HK-2 (cell line): Measurements from ENCODE around the gene ZNF681.
"Not testable (repeated sequence)": the region's sequence is repeated elsewhere in the genome, so short reads cannot be mapped to it uniquely, and the experiment has no call there.

Source experiments
- DNase-seq: peaks from one replicate; pipeline ENCODE4 v3.0.0-alpha.2; 2018; ENCODE audit not compliant: unreplicated experiment

The ZNF681 gene

DNA sequence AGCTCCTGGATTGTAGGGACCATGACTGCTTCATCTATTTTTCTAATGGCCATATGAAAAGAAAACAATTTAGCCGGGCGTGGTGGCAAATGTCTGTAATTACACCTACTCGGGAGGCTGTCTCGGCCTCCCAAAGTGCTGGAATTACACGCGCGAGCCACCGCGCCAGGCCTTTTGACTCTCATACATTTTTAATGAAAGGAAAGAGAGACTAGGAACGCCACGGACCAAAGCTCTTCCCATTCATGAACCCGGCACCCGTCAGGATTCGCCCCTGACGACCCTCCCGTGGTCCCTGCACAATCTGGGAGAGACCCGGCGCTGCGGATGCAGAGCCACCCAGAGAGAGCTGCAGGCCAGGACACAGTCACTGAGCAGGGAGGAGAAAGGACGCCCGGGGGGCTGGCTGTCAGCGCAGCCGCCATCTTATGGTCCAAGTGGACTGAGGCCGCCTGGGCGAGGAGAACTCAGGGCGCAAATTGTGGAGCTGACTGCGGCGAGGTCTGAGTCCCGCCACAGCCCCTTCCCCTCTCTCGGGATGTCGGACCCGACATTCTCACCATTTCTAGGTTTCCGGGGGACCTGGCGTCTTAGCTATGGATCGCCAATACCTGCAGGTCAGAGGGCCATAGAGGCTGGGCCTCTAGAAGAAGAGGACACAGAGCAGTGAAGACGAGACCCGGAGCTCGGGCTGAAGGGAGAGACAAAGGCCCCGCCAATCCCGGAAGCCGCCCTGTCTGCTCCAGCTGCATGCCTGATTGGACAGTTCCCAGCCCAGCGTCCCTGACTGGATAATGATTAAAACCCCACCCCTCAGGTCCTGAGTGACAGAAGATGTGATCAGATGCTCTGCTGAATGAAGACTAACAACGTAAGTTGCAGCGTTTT lies at the start of gene ZNF681:
Gene ZNF681, minus strand, starts transcription at position 705 of the 888 bp plus-strand sequence. Its CDS starts 142 bp downstream, at position 563.
- peak; percentile 92 for DNase-seq

DNA sequence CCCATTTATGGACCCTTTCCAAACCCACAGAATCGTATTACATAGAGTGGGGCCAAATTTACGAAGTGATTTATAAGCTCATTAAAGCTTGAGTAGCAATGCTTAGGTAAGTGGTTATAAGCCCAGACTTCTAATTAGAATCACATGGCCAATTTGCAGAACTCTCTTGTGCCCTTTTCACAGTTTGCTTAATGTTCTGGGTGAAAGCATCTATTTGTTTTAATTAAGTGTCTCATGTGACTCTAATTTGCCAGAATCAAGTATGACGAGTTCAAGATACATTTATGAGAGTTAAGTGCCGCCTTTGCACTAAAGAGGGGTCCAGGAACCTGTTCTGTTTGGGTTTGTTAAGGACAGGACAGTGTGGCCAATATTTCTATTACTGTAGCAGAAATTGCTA lies 46.0 kb upstream of the ZNF681 start:
- DNase-seq: no peak

DNA sequence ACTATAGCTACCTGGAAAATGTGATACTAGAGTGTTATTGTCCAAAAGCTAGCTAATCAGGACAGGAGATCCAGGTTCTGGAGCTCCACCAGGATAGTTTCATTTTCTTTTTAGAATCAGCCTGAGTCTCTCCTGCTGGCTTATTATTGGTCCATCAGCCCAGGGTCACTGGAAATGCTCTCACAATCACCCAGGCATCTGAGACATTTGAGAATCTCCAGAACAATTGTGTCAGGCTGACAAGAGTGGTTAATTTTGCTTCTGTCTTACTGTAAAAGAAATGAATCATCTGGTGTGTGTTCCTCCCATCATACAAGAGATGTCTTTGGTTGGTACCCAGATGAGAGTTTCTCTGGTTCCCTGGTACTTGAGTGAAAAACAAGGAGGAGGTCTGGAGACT lies 43.6 kb upstream of the ZNF681 start:
- DNase-seq: no peak

DNA sequence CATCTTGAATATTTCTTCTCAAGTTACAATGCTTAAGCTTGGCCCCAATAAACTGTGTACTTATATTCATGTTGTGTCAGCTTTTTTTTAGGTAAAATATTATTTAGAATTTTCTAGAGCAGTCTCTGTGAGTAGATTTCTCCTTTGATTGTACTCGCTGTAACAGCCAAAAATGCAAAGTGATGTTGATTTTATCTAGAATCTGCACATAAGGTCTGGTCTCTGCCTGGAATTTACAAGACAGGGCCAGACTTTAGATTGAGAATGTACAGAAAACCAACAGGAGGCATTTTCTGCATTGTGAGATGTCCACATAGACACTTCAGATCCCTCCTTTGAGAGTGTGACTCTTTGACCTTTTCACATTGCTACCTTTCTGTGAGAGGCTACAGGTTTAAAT lies 43.1 kb upstream of the ZNF681 start:
- no peak for DNase-seq

DNA sequence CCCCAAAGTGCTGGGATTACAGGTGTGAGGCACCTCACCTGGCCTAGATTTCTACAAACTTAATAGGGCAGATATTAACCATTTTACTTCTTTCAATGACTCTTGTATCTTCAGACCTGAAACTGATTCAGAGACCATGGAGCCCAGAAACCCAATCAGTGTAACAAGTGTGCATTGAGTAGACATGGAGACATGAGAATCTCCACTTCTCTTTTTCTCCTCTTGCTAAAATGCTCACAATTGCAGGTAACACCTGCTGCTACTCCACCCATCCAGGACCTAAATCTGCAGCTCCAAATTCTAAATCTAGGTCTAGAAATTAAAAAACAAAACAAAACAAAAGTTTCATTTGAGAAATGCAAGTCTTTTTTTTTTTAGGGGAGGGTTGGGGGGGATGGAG lies 42.2 kb upstream of the ZNF681 start:
- DNase-seq: no peak

DNA sequence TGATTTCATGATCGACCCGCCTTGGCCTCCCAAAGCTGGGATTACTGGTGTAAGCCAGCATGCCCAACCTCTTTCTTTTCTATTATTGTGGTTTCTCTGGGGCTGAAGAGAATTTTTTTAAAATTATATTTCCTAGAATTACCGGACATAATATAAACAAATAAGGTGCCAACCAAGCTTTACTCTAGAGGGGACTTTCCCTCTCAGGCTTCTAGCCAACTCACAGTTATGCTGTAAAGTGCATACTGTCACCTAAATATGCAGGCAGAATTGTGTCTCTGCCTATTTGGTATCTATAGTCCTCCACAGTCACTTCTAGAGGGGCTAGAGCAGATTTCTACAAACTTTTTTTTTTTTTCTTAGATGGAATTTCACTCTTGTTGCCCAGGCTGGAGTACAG lies 41.6 kb upstream of the ZNF681 start:
- DNase-seq: no peak

DNA sequence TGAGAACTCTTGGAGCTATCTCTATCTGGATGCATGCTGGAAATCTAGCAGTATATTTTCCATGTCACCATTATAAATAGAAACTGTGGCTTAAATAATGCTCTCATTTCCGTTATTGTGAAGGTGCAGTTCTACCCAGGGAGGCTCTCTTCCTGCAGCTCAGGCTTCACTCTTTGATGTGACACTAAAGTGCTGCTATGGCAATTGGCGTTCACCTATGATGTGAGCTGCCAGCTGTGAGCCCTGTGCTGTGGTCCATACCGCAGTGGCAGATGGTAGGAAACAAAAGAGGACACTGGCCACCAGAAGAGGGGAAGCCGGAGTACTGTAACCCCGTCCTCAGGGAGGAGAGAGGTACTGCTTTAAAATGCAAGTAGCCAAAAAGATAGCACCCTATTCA lies 40.6 kb upstream of the ZNF681 start:
- DNase-seq: no peak

DNA sequence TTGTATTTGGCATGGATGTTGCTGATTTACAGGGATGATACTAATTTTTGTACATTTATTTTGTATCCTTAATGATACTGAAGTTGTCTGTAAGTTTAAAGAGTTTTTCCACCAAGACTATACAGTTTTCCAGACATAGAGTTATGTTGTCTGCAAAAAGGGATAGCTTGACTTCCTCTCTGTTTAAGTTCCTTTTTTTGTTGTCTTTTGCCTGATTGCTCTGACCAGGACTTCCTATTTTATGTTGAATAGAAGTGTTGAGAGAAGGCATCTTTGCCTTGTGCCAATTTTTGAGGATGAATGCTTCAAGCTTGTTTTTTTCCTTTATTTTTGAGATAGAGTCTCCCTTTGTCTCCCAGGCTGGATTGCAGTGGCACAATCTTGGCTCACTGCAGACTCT lies 36.8 kb upstream of the ZNF681 start:
- no peak for DNase-seq

DNA sequence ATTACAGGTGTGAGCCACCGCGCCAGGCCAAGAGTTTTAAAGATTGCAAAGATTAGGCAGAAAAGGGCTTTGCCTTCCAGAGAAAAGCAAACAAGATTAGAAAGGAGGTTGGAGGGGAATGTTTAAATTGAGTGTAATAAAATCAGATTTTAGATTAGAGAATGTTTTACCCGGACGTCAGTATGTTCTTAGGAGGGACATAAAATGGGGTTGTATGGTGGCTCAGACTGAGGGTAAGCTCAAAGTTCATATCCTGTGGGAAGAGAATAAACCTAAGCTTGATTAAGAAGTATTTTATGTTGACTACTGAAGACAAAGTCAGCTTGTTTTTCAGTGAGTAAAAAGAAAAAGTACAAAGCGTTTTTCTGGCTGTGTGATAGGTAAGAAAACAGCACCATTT lies 34.1 kb upstream of the ZNF681 start:
- no peak for DNase-seq

DNA sequence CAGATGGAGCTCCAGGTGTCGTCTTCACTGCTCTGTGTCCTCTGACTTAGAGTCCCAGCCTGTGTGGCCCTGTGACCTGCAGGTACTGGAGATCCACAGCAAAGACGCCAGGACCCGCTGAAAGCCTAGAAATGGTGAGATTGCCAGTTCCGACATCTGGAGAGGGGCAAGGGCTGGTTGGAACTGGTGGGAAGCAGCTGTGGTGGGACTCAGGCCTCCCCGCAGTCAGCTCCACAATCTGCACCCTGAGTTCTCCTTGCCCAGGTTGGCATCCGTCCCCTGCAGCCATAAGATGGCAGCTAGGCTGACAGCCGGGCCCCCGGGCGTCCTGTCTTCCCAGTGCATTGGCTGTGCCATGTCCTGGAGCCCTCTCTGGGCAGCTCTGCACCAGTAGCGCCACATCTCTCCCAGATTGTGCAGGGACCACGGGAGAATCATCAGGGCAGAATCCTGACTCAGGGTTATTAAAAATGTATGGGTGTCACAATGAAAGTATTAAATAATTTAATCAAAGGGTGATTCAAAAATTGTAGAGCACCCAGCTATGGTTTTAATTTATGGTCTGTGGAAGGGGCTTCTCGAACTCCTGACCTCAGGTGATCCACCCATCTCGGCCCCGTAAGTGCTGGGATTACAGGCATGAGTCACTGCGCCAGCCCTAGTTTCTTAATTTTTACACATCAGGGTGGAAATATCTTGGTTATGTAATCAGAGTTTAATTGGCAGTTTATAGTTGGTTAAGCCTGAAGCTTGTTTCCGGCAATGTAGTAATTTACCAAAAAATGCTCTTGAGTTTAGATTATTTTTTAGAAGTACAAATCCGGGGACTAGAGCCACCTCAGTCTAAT lies 32.2 kb upstream of the ZNF681 start:
- DNase-seq: no peak

DNA sequence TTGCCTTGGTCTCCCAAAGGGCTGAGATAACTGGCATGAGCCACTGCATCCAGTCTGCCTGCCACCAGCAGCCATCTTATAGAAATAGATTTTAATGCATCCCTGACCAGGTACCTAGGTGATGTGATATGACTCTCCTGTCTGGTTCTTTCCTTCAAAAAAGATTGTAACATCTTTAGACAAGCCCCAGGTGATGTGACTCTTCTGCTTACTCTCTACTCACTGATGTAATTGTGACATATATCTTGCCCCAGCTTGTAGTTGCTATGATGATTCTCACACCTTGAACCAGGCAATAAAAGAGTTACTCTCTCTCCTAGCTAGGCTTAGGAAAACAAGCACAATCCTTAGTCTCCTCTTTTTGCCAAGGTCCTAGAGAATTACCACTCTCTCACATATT lies 30.6 kb upstream of the ZNF681 start:
- DNase-seq: no peak

DNA sequence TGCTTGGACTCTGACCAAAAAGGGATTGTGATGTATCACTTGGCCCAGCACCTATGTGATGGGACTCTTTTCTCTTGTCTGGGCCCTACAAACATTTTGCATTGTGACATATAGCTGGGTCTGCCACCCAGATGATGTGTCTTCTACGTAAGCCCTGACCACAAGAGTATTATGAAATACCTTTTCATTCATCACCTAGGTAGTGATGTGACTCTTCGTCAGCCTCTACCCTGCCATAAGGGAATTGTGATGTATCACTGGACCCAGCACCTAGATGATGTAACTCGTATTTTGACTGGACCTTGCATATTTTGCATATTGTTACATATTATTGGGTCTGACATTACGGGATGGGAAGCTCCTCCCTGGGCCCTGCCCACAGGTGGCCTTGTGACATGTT lies 29.7 kb upstream of the ZNF681 start:
- no peak for DNase-seq

DNA sequence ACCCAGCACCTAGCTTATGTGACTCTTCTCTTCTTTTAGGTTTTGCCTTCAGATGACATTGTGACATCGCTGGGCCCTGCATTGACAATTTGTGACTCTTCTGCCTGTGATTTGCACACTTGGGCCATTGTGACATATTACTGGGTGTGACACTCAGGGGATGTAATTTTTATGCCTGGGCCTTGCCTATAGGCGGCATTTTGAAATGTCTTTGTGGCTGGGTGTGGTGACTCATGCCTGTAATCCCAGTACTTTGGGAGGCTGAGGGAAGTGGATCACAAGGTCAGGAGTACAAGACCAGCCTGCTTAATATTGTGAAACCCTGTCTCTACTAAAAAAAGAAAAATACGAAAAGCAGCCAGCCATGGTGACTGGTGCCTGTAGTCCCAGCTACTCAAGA lies 28.4 kb upstream of the ZNF681 start:
- DNase-seq: peak; percentile 14

DNA sequence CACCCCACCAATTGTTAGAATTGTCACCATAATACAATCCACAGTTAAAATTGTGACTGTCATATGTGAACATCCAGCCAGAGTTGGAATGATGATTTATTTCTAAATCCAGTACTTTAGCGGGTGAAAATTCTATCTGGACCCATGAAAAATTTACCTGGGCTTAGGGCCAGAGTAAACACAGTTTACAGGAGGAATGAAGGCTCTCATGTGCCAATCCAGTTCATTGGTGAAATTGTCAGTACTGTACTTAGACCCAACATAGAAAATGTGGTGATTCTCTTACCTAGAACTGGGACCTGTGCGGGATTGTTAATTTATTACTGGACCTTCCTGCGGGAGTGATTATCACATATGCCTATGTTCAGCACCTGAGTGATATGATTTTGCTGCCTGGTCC lies 27.3 kb upstream of the ZNF681 start:
- no peak for DNase-seq

DNA sequence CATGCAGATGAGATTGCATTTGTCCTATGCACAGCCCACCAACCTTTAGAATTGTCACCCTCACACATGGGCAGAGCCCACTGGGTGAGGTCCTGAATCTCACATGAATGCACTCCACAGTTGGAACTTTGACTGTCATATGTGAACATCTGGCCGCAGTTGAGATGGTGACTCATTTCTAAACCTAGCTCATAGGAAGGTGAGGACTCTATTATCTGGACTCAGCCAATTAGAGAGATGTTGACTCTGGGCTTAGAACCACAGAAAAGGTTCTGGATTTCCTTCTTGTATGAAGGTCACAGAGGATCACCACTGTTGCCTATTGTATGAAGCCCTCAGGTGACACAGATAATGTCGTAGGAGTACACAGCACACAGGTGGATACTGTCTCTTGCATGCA lies 25.6 kb upstream of the ZNF681 start:
- no peak for DNase-seq

DNA sequence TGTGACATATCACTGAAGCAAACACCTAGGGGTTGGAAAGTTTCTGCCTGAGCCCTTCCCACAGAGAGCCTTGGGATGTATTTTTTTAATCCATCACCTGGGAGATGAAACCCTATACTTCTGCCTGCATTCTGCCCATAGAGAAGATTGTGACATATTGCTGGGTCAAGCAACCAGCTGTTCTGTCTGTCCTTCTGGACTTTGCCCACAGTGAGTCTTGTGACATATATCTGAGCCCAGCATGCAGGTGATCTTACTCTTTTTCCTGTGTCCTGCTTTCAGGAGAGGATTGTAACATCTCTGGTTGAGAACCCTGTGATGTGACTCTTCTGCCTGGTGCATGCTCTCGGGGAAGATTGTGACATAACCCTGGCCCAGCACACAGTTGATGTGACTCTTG lies 24.9 kb upstream of the ZNF681 start:
- DNase-seq: no peak

DNA sequence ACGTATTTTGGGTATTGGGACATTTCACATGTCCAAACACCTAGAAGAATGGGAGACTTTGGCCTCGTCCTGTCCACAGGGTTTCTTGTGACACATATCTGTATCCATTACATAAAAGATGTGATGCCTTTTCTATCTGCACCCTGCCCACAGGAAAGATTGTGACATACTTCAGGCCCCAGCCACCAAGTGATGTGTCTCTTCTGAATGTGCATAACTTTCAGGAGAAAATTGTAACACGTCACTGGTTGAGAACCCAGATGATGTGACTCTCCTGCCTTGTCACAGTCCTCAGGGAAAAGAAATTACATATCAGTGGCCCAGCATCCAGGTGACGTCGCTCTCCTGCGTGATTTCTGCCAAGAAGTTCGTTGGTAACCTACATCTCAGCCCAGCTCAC lies 21.0 kb upstream of the ZNF681 start:
- DNase-seq: no peak

DNA sequence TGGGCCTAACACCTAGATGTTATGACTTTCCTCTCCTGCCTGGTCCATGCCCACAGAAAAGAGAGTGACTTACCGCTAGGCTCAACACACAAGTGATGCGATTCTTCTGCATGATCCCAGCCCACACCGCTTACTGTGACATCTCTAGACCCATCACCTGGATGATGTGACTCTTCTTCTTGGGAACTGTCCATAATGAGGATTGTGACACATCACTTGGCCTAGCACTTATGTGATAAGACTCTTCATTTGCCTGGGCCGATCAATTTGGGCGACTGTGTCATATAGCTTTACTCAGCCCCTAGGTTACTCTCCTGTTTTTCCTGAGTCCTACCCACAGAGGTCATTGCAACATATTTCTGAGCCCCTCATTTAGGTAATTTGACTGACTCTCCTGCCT lies 19.9 kb upstream of the ZNF681 start:
- DNase-seq: no peak

DNA sequence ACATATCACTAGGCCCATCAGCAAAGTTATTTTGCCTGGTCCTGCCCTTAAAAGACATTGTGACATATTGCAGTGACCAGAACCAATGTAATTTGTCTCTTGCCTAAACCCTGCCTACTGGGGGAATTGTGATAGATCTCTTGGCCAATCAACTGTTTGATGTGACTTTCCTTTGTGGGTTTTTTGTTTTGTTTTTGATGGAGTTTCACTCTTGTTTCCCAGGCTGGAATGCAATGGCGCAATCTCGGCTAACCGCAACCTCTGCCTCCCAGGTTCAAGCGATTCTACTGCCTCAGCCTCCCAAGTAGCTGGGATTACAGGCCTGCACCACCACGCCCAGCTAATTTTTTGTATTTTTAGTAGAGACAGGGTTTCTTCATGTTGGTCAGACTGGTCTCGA lies 19.3 kb upstream of the ZNF681 start:
- not testable (repeated sequence) for DNase-seq

DNA sequence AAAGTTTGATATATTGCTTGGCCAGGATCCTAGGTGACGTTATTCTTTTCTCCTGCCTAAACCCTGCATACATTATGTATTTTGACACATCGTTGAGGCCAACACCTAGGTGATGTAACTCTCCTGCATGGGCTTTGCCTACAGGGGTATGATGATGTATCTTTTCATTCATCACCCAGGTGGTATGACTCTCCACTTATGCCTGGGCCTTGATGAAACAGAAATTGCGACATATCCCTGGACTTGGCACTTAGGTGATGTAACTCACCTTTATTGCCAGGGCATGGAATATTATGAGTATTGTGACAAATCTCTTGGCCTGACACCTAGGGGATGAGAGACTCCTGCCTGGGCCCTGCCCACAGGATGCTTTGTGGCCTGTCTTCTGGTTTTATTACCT lies 18.5 kb upstream of the ZNF681 start:
- DNase-seq: no peak

DNA sequence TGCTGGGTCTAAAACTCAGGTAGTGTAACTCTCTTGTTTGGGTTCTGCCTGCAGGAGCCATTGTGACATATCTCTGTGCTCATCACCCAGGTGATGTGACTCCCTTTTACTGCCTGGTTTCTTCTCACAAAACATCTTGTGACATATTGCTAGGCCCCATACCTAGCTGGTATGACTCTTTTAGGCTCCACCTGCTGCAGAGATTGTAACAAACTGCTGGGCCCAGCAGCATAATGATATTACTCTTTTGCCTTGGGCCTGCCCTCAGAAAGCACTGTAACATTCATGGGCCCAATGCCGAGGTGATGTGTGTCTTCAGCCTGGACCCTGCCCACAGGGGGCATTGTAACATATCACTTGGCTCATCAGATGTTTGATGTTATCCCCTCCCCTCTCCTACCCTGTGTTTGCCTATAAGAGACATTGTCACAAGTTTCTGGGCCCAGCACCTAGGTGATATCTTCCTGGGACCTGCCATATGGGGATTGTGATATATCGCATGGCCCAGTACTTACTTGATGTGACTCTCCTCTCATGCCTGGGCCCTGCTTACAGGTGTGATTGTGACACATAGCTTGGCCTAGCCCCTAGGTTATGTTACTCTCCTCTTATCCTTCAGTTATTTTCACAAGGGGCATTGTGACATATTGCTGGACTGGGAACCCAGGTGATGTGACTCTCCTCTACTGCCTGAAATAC lies 18.0 kb upstream of the ZNF681 start:
- no peak for DNase-seq

DNA sequence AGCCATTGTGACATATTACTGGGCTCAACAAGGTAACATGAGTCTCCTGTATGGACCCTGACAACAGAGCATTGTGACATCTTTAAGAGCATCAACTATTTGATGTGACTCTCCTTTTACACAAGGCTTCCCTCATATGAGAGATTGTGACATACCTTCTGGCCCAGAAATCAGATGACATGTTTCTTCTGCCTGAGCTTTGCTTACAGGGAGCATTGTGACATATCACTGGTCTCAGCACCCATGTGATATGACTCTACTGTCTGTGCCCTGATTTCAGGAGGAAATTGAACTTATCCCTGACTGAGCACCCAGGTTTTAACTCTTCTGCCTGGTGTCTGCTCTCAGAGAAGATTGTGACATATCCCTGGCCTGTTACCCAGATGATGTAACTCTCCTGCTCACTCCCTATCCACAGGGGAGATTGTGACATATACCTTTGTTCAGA lies 15.9 kb upstream of the ZNF681 start:
- DNase-seq: no peak
